ENCODE measurements around the gene DEPDC4.
A peak's percentile ranks its signal among the peaks of the same experiment; 100 is the strongest.
"Not testable (repeated sequence)": the region's sequence is repeated elsewhere in the genome, so short reads cannot be mapped to it uniquely, and the experiment has no call there.

The DEPDC4 gene

DNA sequence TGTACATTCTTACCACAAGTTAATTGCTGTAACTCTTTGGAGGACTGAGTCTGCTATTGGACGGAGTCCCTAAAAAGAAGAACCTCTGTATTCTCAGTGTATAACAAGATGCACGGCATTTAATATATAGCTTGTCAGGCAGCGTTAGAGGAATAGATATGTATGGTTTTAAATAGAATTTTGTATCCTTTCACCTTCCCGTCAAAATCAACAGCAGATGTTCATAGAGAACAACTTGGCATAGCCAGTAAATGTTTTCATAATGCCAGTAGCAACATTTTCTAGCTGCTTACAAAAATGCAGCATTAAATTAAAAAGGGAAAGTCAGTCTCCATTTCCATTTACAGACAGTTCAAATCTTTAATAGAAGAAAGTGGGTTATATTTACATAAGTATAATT, 6.9 kb upstream of the DEPDC4 start:
- Mint-ChIP-seq H3K4me3 (no peak overlapping the region), H3K9me3 (no peaks in the 10 kb centered on the region), H3K27ac (no peak overlapping the region), H3K4me1 (peaks cover 52% of the 10 kb centered on the region), H3K27me3 (no peaks in the 10 kb centered on the region), H3K36me3 (ENCODE audit: low read depth) (peaks cover 10% of the 10 kb centered on the region)
- DNase-seq = no peak
- ATAC-seq = no peak

DNA sequence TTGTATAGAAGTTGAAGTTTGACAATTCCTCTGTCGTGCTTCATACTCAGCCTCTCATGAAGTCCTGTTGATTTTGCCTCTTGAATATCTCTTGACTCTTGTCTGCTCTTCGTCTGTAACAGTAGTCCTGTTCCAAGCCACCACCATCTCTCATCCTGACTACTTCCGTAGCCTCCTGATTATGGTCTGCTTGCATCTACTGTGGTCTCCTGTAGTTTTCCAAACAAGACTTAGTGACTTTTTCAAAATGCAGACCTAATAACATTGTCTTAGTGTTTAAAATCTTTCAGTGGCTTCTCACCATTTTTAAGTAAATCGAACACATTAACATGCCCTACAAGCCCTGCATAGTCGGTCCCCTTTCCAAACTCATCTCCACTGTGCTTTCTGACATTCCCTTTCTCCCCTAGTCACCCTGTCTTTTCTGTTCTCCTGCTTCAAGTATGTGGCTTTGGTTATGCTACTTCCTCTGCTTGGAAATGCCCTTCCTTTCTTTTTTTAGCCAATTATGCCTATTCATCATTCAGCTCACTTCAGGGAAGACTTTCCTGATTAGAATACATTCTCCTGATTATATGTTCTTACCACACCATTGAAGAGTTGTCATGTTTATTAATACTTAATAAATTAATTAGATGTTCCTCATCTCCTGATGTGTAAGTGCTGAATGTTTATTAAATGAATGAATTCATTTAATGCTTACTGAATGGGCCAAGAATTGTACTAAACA, 2.1 kb upstream of the DEPDC4 start:
- no peak for DNase-seq
- H3K4me1 Mint-ChIP-seq = peaks cover 47% of the 10 kb centered on the region
- no peaks in the 10 kb centered on the region for H3K27me3 Mint-ChIP-seq
- H3K36me3 Mint-ChIP-seq (ENCODE audit: low read depth) = no peaks in the 10 kb centered on the region
- H3K4me3 Mint-ChIP-seq = peak overlapping the region; percentile 97
- no peak for ATAC-seq
- no peak overlapping the region for H3K27ac Mint-ChIP-seq
- no peaks in the 10 kb centered on the region for H3K9me3 Mint-ChIP-seq

DNA sequence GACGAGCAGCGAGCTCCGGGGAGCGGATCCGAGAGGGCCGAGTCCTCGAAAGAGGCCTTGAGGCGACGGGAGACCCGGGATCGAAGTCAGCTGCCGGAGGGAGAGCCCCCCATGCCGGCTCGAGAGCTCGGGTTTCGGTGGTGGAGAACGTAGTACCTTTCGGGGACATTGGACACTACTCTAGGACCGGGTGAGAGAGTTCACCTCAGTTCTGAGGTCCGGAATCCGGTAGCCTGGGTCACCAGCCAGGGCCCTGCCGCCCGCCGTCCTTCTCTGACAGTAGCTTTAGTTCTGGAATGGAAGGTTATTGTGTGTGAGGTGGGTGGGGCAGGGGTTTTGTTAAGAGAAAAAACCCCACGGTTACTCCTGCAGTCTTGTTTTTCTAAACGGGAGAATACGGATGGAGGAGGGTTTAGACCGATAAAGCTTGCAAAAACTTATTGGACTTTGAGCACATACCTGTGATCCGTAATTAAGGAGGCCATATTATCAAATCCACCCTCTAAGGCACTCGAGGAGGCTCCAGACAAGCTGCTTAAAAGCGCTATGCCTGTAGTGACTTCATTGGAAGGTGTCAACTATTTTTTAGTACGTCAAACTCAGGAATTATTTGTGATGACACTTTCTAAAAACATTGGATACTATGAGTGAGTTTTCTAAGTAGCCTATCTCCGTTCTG, 863 bp upstream of the DEPDC4 start:
- ATAC-seq (no peak), DNase-seq (peak; percentile 30)
- peak overlapping the region; percentile 97 for H3K4me3 Mint-ChIP-seq
- peaks cover 37% of the 10 kb centered on the region for H3K4me1 Mint-ChIP-seq
- H3K36me3 Mint-ChIP-seq (ENCODE audit: low read depth) = no peaks in the 10 kb centered on the region
- H3K27ac Mint-ChIP-seq = peak overlapping the region; percentile 31
- H3K9me3 Mint-ChIP-seq = no peaks in the 10 kb centered on the region
- no peaks in the 10 kb centered on the region for H3K27me3 Mint-ChIP-seq

DNA sequence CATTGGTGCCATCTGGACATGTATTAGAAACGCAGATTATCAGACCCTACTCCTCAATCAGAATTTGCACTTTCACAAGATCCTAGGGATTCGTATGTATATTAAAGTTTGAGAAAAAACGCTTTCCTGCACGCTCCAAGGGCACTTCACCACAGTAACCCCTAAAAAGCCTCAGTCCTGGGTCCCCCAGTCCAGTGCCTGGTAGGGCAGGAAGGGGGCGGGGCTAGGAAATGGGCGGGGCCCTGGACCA, 369 bp downstream of the DEPDC4 start:
- peak overlapping the region; percentile 97 for H3K4me3 Mint-ChIP-seq
- peaks cover 26% of the 10 kb centered on the region for H3K4me1 Mint-ChIP-seq
- no peaks in the 10 kb centered on the region for H3K9me3 Mint-ChIP-seq
- H3K27me3 Mint-ChIP-seq = no peaks in the 10 kb centered on the region
- peak; percentile 96 for DNase-seq
- no peaks in the 10 kb centered on the region for H3K36me3 Mint-ChIP-seq (ENCODE audit: low read depth)
- ATAC-seq = peak; percentile 91
- peak overlapping the region; percentile 96 for H3K27ac Mint-ChIP-seq

DNA sequence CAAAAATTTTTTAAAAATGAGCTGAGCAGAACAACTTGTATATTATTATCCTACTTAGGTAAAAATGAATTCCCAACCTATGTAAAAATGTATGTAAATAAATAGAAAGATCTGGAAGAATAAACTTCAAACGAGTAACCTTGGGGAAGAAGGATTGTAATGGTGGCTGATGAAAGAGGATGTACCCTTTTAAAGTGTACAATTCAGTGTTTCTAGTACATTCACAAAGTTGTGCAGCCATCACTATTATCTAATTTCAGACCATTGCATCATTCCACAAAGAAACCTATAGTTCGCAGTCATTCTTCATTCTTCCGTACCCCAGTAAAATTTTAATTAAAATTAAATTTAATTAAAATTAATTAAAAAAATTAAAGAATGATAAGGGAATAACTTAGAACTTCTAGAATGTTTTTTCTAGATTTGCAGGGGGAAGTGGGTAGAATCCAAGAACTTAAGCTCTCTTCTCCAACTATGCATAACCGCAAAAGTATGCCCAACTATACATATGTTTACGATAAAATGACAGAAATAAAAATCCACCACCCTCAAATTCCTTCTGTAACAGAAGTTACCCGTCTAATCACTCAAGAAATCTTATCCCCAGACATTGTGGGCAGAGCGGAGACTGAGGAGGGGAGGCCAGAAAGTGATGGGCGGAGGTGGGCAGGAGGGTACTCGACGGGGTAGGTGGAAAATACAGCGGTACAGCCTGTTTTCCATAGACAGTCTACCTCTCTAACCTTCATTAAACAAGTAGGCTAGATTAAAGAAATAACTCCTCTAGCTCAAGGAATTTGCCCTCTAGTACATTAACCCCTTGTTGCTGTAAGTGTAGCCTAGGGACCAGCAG, 921 bp downstream of the DEPDC4 start:
- H3K27ac Mint-ChIP-seq = peak overlapping the region; percentile 96
- no peaks in the 10 kb centered on the region for H3K27me3 Mint-ChIP-seq
- DNase-seq = peak; percentile 7
- H3K4me3 Mint-ChIP-seq = peak overlapping the region; percentile 97
- no peaks in the 10 kb centered on the region for H3K9me3 Mint-ChIP-seq
- no peaks in the 10 kb centered on the region for H3K36me3 Mint-ChIP-seq (ENCODE audit: low read depth)
- ATAC-seq = peak; percentile 3
- H3K4me1 Mint-ChIP-seq = peaks cover 22% of the 10 kb centered on the region

DNA sequence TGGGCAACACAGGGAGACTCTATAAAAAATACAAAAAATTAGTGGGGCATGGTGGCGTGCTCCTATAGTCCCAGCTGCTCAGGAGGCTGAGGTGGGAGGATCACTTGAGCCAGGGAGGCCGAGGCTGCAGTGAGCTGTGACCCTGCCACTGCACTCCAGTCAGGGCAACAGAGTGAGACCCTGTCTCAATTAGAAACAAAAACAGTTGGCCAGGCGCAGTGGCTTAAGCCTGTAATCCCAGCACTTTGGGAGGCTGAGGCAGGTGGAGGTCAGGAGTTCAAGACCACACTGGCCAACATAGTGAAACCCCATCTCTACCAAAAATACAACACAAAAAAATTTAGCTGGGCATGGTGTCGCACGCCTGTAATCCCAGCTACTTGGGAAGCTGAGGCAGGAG, 1.8 kb downstream of the DEPDC4 start:
- DNase-seq; H3K36me3 Mint-ChIP-seq (ENCODE audit: low read depth); H3K27me3 Mint-ChIP-seq; ATAC-seq; H3K9me3 Mint-ChIP-seq; H3K4me3 Mint-ChIP-seq; H3K27ac Mint-ChIP-seq: not testable (repeated sequence)
- peaks cover 19% of the 10 kb centered on the region for H3K4me1 Mint-ChIP-seq

DNA sequence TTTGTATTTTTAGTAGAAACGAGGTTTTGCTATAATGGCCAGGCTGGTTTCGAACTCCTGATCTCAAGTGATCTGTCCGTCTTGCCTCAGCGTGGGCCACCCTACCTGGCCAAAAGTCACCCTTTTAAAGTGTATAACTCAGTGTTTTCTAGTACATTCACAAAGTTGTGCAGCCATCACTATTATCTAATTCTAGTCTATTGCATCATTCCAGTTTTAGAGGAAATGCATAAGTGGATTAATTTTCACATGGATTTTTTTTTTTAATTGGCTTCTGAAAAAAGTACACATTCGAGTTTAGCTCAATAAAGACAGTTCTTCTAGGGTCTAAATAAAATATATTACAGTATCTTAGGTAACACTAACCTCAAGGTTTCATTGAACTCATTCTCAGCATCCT, 3.7 kb downstream of the DEPDC4 start:
- Mint-ChIP-seq H3K36me3 (ENCODE audit: low read depth) (no peaks in the 10 kb centered on the region), H3K4me1 (peaks cover 4% of the 10 kb centered on the region), H3K9me3 (no peaks in the 10 kb centered on the region), H3K27ac (no peak overlapping the region), H3K27me3 (no peaks in the 10 kb centered on the region), H3K4me3 (no peak overlapping the region)
- DNase-seq (no peak), ATAC-seq (no peak)

DNA sequence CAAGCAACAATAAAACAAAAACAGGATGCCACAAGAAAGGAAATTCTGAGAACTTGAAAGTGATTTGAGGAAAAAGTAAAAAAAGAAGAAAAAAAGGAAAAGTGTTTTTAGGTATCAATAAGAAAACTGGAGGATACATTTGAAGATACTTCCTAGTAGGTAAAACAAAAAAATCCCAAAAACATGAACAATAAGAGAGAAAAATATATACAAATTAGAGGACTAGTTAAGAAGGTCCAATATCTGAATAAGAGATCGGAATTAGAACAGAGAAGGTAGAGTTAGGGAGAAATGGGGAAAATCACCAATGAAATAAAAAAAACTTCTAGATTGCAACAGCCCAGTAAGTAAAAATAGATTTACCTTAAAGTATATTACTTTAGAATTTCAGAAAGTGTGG, 8.8 kb downstream of the DEPDC4 start:
- no peaks in the 10 kb centered on the region for H3K36me3 Mint-ChIP-seq (ENCODE audit: low read depth)
- H3K4me1 Mint-ChIP-seq = no peaks in the 10 kb centered on the region
- H3K27me3 Mint-ChIP-seq = no peaks in the 10 kb centered on the region
- ATAC-seq (no peak), DNase-seq (no peak)
- H3K4me3 Mint-ChIP-seq = no peak overlapping the region
- no peaks in the 10 kb centered on the region for H3K9me3 Mint-ChIP-seq
- H3K27ac Mint-ChIP-seq = no peak overlapping the region

DNA sequence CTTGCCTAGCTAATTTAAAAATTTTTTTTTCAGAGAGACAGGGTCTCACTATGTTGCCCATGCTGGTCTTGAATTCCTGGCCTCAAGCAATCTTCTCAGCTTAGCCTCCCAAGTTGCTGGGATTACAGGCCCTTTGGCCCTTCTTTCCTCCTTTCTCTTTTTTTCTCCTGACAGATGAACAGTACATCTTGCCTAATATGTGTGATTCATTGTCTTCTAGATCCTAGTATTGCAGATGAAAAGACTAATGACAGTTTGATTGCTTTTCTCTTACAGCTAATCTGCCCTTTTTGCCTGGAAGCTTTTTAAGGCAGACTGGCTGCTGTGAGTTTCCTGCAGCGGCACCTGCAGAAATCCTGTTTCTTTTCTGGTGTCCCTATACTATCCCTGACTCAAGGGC, 12.0 kb downstream of the DEPDC4 start:
- H3K9me3 Mint-ChIP-seq = no peaks in the 10 kb centered on the region
- no peak for DNase-seq
- H3K4me1 Mint-ChIP-seq = no peaks in the 10 kb centered on the region
- H3K36me3 Mint-ChIP-seq (ENCODE audit: low read depth) = no peaks in the 10 kb centered on the region
- H3K27ac Mint-ChIP-seq = no peak overlapping the region
- no peak for ATAC-seq
- H3K27me3 Mint-ChIP-seq = no peaks in the 10 kb centered on the region
- no peak overlapping the region for H3K4me3 Mint-ChIP-seq

DNA sequence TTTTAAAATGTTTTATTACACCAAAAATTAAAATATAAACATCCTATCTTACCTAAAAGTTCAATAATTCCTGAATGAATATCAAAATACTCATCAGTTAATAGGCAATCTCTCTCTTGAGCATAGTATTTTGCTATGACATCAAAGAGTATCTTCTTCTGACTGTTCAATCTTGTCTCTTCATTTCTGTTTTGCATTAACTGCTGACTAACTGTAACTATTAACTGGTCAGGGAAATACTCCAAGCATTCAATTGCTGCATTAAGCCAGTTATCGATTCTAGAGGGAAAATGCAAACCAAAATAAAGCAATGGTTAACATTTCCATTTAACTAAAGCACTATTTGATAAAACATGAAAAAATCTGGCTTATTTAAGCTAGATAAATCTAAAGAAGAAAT, 13.4 kb downstream of the DEPDC4 start:
- Mint-ChIP-seq H3K4me3 (no peak overlapping the region), H3K4me1 (no peaks in the 10 kb centered on the region), H3K27me3 (no peaks in the 10 kb centered on the region), H3K36me3 (ENCODE audit: low read depth) (no peaks in the 10 kb centered on the region), H3K9me3 (no peaks in the 10 kb centered on the region), H3K27ac (no peak overlapping the region)
- ATAC-seq (no peak), DNase-seq (no peak)

DNA sequence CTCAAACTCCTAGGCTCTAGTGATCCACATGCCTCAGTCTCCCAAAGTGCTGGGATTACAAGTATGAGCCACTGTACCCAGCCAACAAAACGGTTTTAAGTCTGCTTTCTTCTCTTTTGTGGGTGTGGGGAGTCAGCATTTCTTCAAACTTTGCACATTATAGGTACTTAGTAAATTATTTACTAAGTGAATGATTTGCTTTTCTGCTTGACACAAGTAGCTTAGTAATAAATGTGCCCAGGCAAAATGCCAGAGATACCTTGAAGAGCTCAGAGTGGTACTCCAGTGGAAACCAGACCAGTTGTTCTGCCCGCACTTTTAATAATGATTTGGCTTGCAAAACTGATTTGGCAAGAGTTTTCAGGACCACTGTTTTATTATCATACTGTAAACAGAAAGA, 15.0 kb downstream of the DEPDC4 start:
- Mint-ChIP-seq H3K27ac (no peak overlapping the region), H3K36me3 (ENCODE audit: low read depth) (no peaks in the 10 kb centered on the region), H3K9me3 (no peaks in the 10 kb centered on the region), H3K4me3 (no peak overlapping the region), H3K27me3 (no peaks in the 10 kb centered on the region), H3K4me1 (no peaks in the 10 kb centered on the region)
- ATAC-seq (no peak), DNase-seq (no peak)

DNA sequence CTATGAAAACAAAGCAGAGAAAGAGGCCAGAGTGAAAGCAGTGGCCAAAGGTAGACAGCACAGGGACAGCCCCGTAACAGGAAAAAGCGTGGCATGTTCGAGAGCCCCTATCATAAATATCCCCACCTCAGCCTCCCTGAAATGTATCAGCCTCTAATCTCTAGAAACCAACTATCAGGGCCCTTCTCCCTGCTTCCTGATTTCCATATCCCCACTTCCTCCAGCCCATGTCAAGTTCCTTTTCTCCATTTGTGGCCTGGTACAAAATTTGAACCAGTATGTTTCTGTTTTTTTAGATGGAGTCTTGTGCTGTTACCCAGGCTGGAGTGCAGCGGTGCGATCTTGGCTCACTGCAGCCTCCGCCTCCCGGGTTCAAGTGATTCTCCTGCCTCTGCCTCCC, 16.9 kb downstream of the DEPDC4 start:
- ATAC-seq (no peak), DNase-seq (no peak)
- Mint-ChIP-seq H3K9me3 (no peaks in the 10 kb centered on the region), H3K27me3 (no peaks in the 10 kb centered on the region), H3K27ac (no peak overlapping the region), H3K4me3 (no peak overlapping the region), H3K36me3 (ENCODE audit: low read depth) (no peaks in the 10 kb centered on the region), H3K4me1 (no peaks in the 10 kb centered on the region)

DNA sequence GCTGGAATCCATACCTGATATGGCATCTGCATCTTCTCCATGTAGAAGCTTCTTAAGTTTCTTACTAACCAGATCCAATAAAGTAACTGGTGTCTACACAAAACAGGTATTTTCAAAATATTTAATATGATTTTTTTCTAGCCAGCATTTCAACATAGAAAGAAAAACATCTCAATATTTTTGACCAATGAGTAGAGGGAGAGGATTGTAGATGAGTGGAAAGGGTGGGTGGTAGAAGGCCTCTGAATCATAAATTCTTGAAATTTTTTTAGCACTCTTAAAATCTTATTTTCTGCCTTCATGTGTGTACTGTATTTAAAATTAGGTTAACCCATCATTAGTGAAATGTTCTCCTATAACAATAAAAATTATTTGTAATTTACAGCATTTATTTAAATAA, 18.0 kb downstream of the DEPDC4 start:
- H3K27ac Mint-ChIP-seq = no peak overlapping the region
- no peak for DNase-seq
- H3K27me3 Mint-ChIP-seq = no peaks in the 10 kb centered on the region
- H3K9me3 Mint-ChIP-seq = no peaks in the 10 kb centered on the region
- H3K36me3 Mint-ChIP-seq (ENCODE audit: low read depth) = no peaks in the 10 kb centered on the region
- no peak for ATAC-seq
- H3K4me3 Mint-ChIP-seq = no peak overlapping the region
- H3K4me1 Mint-ChIP-seq = no peaks in the 10 kb centered on the region

DNA sequence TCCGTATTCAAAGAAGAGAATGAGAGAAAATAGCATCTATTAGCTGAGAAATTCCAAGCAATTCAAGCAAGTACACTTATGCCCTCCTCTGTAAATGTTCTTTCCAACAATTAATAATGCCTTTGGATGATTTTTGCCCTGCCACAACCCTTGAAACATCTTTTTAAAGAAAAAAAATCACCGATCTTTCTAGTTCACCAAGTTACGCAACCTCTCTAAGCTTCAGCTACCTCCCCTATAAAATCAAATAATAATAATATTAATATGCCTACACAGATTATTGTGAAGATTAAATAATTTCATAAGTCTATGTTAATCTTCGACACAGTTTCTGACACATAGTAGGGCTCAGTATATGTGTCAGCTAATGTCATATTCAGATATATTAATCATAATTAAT, 19.1 kb downstream of the DEPDC4 start:
- Mint-ChIP-seq H3K4me3 (no peak overlapping the region), H3K36me3 (ENCODE audit: low read depth) (no peaks in the 10 kb centered on the region)

DNA sequence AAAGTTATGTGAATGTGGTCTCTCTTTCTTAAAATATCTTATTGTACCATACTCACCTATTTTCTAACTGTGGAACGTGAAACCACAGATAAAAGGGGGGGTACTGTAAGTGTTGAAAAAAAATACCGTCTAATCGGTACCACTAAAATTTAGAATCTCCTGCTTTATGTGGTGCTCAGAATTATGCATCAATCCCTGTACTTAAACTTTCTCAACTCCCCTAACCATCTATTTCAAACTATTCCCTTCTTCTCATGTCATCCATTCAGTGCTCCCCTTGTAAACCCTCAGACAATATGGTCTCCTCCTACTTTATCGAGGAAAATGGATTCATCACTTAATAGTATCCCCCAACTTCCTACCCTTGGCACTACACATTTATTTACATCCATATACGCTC, 23.7 kb downstream of the DEPDC4 start:
- H3K36me3 Mint-ChIP-seq (ENCODE audit: low read depth) = no peaks in the 10 kb centered on the region
- no peaks in the 10 kb centered on the region for H3K4me1 Mint-ChIP-seq
- no peak overlapping the region for H3K4me3 Mint-ChIP-seq
- H3K27ac Mint-ChIP-seq = no peak overlapping the region
- no peaks in the 10 kb centered on the region for H3K27me3 Mint-ChIP-seq
- no peak for ATAC-seq
- DNase-seq = no peak
- H3K9me3 Mint-ChIP-seq = no peaks in the 10 kb centered on the region

More for the DNA sequence above, 19.1 kb downstream of the DEPDC4 start:
- no peaks in the 10 kb centered on the region for H3K4me1 Mint-ChIP-seq
- H3K27me3 Mint-ChIP-seq = no peaks in the 10 kb centered on the region
- no peak for DNase-seq
- no peaks in the 10 kb centered on the region for H3K9me3 Mint-ChIP-seq
- ATAC-seq = no peak
- no peak overlapping the region for H3K27ac Mint-ChIP-seq

All from activated naive CD8-positive, alpha-beta T cell treated with anti-CD3 and anti-CD28 coated beads, Interleukin-2, amount 50 U/mL, for 24 hours (primary cell).